ENCODE data around the gene FRRS1. TPM values are rescaled to one million over a fixed set of nuclear protein-coding genes. Genes with fewer than 3 reads are reported as not detected.
A peak's percentile ranks its signal among the peaks of the same experiment; 100 is the strongest.
"Not testable (repeated sequence)": the region's sequence is repeated elsewhere in the genome, so short reads cannot be mapped to it uniquely, and the experiment has no call there.

FRRS1 gene
- total RNA-seq, 1 donor from 2014 or later = 7.0 TPM

DNA sequence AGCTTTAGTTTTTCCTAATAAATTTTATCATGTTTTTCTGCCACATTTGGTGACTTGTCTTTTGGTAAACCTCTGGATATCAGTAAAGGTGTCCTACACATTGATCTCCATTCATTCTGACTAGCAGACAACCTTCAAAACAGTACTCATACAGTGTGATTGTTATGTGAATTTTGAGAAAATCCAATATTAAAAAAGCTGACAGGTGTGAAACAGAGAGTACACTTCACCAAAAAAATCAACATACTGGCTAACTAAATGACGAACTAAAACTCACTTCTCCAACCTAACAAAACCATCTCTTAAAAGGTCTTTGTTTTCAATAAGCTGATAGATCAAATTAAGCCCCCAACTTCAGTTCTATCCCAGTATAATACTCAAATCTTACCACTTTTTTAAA, 1.5 kb downstream of the FRRS1 start:
- DNase-seq (ENCODE audit: low read depth) = no peak

- DNase-seq (ENCODE audit: low read depth) = no peak
Observed at GRCh38 chr1:99764439-99764838, 2.0 kb downstream of the FRRS1 start.

DNA sequence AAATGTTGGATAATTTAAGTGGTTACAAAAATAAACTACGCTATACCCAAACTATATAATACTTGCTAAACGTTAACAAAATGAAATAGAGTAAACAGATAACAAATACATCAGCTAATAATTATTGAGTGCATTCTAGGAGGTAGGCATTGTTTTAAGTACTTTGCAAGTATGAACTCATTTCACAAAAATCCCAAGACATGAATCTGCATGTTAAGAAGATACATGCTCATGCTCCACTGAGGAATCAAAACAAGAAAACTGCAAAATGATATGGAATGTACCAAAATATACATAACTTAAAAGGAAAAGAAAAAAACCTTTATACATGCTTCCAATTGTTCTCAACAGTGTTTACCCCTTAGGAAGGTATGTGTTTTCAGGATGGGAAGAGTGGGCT, 2.5 kb downstream of the FRRS1 start:
- DNase-seq (ENCODE audit: low read depth) = peak; percentile 43

- no peak for DNase-seq (ENCODE audit: low read depth)
Observed at GRCh38 chr1:99761774-99762173, 4.7 kb downstream of the FRRS1 start.

GRCh38 chr1:99759518-99760160, 6.8 kb downstream of the FRRS1 start:
- no peak for DNase-seq (ENCODE audit: low read depth)

- not testable (repeated sequence) for DNase-seq (ENCODE audit: low read depth)
Observed at GRCh38 chr1:99758686-99759517, 7.5 kb downstream of the FRRS1 start.

- DNase-seq (ENCODE audit: low read depth) = peak; percentile 33
Observed at GRCh38 chr1:99758073-99758511, 8.3 kb downstream of the FRRS1 start.

- DNase-seq (ENCODE audit: low read depth) = peak; percentile 99
Observed at GRCh38 chr1:99756598-99756997, 9.8 kb downstream of the FRRS1 start.

DNA sequence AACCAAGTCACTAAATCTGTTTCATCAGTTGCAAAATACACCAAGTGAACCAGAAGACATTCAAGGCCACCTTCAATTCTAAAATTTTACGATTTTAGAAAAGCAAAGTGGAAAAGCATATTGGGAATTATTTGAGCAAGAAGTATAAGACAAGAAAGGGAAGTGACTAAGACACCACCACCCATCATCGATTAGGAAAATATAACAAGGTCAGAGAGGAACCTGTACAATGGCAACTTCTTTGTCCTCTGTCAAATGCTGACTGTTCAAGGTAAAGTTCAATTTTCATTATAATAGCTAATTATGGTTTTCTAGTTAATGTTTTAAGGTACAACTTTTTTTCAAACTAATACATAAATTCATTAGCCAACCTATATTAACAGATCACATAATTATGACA, 10.8 kb downstream of the FRRS1 start:
- no peak for DNase-seq (ENCODE audit: low read depth)

GRCh38 chr1:99754697-99755096, 11.7 kb downstream of the FRRS1 start:
- no peak for DNase-seq (ENCODE audit: low read depth)

GRCh38 chr1:99754055-99754626, 12.3 kb downstream of the FRRS1 start:
- DNase-seq (ENCODE audit: low read depth) = no peak

DNA sequence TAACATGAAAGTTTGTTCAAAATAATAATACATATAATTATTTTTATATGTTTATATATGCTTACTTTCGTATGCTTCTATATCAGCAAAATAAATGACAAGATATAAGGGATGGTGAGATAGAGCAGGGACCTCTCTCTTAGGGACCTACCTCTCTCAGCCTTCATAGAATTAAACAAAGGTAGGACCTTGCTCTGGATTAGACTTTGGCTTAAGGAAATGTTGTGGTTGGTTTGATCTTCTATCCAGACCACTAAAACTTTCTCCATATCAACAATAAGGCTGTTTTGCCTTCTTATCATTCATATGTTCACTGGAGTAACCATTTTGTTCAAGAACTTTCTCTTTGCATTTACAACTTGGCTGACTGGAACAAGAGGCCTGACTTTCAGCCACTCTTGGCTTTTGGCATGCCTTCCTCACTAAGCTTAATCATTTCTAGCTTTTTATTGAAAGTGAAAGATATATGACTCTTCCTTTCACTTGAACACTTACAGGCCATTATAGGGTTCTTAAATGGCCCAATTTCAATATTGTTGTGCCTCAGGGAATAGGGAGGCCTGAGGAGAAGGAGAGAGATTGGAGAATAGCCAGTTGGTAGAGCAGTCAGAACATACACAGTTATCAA, 14.4 kb downstream of the FRRS1 start:
- peak; percentile 80 for DNase-seq (ENCODE audit: low read depth)

- no peak for DNase-seq (ENCODE audit: low read depth)
Observed at GRCh38 chr1:99749504-99750347, 16.7 kb downstream of the FRRS1 start.

- peak; percentile 75 for DNase-seq (ENCODE audit: low read depth)
Observed at GRCh38 chr1:99748419-99748818, 18.0 kb downstream of the FRRS1 start.

- no peak for DNase-seq (ENCODE audit: low read depth)
Observed at GRCh38 chr1:99745684-99746083, 20.8 kb downstream of the FRRS1 start.

GRCh38 chr1:99745061-99745460, 21.4 kb downstream of the FRRS1 start:
- DNase-seq (ENCODE audit: low read depth) = no peak

DNA sequence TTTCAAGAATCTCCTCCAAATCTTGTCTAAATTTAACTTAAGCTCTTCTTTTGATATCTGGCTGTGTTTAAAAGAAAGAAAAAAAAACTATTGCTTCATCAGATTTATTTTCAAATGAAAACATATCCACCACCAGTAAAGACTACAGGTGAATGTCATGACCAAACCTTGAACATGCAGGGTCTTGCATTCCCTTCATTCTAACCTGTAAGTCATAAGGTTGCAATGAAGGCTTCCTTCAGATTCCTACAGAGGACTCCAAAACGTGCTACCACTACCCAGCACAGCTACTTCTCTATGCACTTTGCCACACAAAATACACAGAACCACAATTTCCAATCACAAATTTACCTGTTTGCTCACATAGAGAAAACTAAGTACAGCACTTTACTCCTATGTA, 26.3 kb downstream of the FRRS1 start:
- DNase-seq (ENCODE audit: low read depth) = no peak

DNA sequence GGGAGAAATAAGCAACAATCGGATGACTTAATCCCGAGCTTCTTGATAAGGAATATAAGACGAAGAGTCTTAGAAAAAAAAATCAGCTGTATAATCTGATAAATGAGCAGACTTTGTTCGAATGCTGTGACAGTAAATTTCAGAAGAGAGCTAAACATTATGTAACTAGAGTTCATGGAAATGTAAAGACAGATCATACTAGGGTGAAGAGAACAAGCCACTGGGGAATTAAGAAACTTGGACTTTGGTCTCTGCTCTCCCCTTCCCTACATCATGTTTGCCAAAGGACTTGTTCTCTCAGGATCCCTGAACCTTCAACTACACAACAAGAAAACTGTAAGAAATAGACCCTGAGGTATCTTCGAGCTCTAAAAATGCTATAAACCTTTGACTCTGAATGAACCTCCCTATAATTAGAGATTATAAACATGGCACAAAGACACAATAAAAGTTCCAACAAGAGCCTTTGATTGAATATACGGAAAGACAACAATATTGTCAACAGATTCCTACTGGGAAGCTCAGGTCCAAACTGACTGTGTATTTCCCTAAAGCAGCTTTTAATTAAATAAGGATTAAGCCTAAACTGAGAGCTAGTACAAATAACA, 27.5 kb downstream of the FRRS1 start:
- no peak for DNase-seq (ENCODE audit: low read depth)

GRCh38 chr1:99737016-99737415, 29.4 kb downstream of the FRRS1 start:
- DNase-seq (ENCODE audit: low read depth) = peak; percentile 68

GRCh38 chr1:99735852-99736251, 30.6 kb downstream of the FRRS1 start:
- no peak for DNase-seq (ENCODE audit: low read depth)

- DNase-seq (ENCODE audit: low read depth) = no peak
Observed at GRCh38 chr1:99731384-99731783, 35.1 kb downstream of the FRRS1 start.

Data from renal cortical epithelial cell (primary cell).